ENCODE measurements around the gene SYT8.

GRCh38 chr11:1883346-1884302 is 48.8 kb downstream of the SYT8 start:
- TF ChIP-seq EZH2 (IDR thresholded peaks at IDR 0.05; ENCODE audit: insufficient read depth, poor library complexity, severe bottlenecking), result no peak
- TF ChIP-seq EZH2phosphoT487 (IDR thresholded peaks at IDR 0.05; ENCODE audit: insufficient read depth, low read depth), result no peak

Data from GM23248 (cell line).